Measurements from ENCODE around the gene PROSER3.
"Not testable (repeated sequence)": the region's sequence is repeated elsewhere in the genome, so short reads cannot be mapped to it uniquely, and the experiment has no call there.

PROSER3 gene

GRCh38 chr19:35753634-35754369 is 4.2 kb upstream of the PROSER3 start:
- in situ Hi-C loops (cut with HindIII; ENCODE audit: low sequenced_read_pairs), result no loop called here

- in situ Hi-C loops (cut with HindIII; ENCODE audit: low sequenced_read_pairs), result no loop called here
These were observed 3.4 kb upstream of the PROSER3 start for GRCh38 chr19:35754370-35755130.

GRCh38 chr19:35755131-35755549 is 2.8 kb upstream of the PROSER3 start:
- in situ Hi-C loops (cut with HindIII; ENCODE audit: low sequenced_read_pairs), result no loop called here

GRCh38 chr19:35755550-35756376 is 2.2 kb upstream of the PROSER3 start:
- in situ Hi-C loops (cut with HindIII; ENCODE audit: low sequenced_read_pairs), result no loop called here

GRCh38 chr19:35756377-35757230 is 1.4 kb upstream of the PROSER3 start, which contains the start of gene HSPB6:
HSPB6 (minus strand) TSS chr19:35757029; CDS start chr19:35757008, 21 bp downstream.
- in situ Hi-C loops (cut with HindIII; ENCODE audit: low sequenced_read_pairs), result no loop called here

GRCh38 chr19:35757231-35757748 is 686 bp upstream of the PROSER3 start:
- in situ Hi-C loops (cut with HindIII; ENCODE audit: low sequenced_read_pairs), result no loop called here

- in situ Hi-C loops (cut with HindIII; ENCODE audit: low sequenced_read_pairs), result no loop called here
These were observed 1.7 kb downstream of the PROSER3 start for GRCh38 chr19:35759697-35760096.

- in situ Hi-C loops (cut with HindIII; ENCODE audit: low sequenced_read_pairs), result no loop called here
These were observed 2.9 kb downstream of the PROSER3 start for GRCh38 chr19:35760711-35761349.

- in situ Hi-C loops (cut with HindIII; ENCODE audit: low sequenced_read_pairs), result no loop called here
These were observed 6.7 kb downstream of the PROSER3 start for GRCh38 chr19:35764432-35765315.

- in situ Hi-C loops (cut with HindIII; ENCODE audit: low sequenced_read_pairs), result no loop called here
These were observed 8.7 kb downstream of the PROSER3 start for GRCh38 chr19:35766571-35767104.

GRCh38 chr19:35767288-35768081 is 9.5 kb downstream of the PROSER3 start:
- in situ Hi-C loops (cut with HindIII; ENCODE audit: low sequenced_read_pairs), result no loop called here

GRCh38 chr19:35768082-35768421 is 10.1 kb downstream of the PROSER3 start:
- in situ Hi-C loops (cut with HindIII; ENCODE audit: low sequenced_read_pairs), result no loop called here

- in situ Hi-C loops (cut with HindIII; ENCODE audit: low sequenced_read_pairs), result not testable (repeated sequence)
These were observed 14.4 kb downstream of the PROSER3 start for GRCh38 chr19:35772362-35772761.

GRCh38 chr19:35773020-35773806 is 15.2 kb downstream of the PROSER3 start:
- in situ Hi-C loops (cut with HindIII; ENCODE audit: low sequenced_read_pairs), result no loop called here

GRCh38 chr19:35774274-35775045 is 16.5 kb downstream of the PROSER3 start:
- in situ Hi-C loops (cut with HindIII; ENCODE audit: low sequenced_read_pairs), result no loop called here

GRCh38 chr19:35775046-35775297 is 17.0 kb downstream of the PROSER3 start:
- in situ Hi-C loops (cut with HindIII; ENCODE audit: low sequenced_read_pairs), result no loop called here

Measured in DLD1 (cell line).